Adrenal gland (tissue), 5 donors: ENCODE data around the gene NDUFAF3.

ENCODE experiments used
- POLR2A ChIP-seq, 2 donors: fragments of 450-650 bp; IDR thresholded peaks; one replicate each; pipeline ENCODE4 v1.6.1; 2017; ENCODE audit warnings: antibody characterized with exemption in 2 of 2, mild to moderate bottlenecking in 2 of 2, moderate library complexity in 1 of 2
- TF ChIP-seq, protein P1 (sequence below), 6 experiments: fragments of 450-650 bp in 4 of 6; fragments of 200-600 bp in 2 of 6; sonication (generic) in 1 of 6; IDR thresholded peaks; 1 replicate in 5 of 6; 2 replicates in 1 of 6; pipeline versions ENCODE4 v1.5.1 to v1.8.0; 2016 to 2021; ENCODE audit warnings: antibody characterized with exemption in 6 of 6, mild to moderate bottlenecking in 2 of 6, moderate library complexity in 1 of 6
- donor health status: DM: no; HTN: no; CAD: no.

DNA sequence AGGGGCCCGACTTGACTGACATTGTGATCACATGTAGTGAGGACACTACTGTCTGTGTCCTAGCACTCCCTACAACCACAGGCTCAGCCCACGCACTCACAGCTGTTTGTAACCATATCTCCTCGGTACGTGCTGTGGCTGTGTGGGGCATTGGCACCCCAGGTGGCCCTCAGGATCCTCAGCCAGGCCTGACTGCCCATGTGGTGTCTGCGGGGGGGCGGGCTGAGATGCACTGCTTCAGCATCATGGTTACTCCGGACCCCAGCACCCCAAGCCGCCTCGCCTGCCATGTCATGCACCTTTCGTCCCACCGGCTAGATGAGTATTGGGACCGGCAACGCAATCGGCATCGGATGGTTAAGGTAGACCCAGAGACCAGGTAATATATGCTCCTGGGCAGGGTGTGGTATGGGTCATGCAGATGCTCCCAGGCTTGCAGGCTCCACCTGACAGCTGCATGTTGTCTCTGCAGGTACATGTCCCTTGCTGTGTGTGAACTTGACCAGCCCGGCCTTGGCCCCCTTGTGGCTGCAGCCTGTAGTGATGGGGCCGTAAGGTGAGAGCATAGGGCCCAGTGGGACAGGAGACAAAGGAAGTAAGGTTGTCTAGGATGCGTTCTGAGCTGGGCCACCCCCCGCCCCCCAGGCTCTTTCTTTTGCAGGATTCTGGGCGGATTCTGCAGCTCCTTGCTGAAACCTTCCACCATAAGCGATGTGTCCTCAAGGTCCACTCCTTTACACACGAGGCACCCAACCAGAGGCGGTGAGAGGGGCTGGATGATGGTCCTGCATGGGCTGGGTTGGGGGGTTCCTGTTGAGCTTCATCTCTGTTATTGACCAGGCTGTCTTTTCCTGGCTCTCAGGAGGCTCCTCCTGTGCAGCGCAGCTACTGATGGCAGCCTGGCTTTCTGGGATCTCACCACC, 7.9 kb upstream of the NDUFAF3 start:
- TF ChIP-seq, protein P1, sequence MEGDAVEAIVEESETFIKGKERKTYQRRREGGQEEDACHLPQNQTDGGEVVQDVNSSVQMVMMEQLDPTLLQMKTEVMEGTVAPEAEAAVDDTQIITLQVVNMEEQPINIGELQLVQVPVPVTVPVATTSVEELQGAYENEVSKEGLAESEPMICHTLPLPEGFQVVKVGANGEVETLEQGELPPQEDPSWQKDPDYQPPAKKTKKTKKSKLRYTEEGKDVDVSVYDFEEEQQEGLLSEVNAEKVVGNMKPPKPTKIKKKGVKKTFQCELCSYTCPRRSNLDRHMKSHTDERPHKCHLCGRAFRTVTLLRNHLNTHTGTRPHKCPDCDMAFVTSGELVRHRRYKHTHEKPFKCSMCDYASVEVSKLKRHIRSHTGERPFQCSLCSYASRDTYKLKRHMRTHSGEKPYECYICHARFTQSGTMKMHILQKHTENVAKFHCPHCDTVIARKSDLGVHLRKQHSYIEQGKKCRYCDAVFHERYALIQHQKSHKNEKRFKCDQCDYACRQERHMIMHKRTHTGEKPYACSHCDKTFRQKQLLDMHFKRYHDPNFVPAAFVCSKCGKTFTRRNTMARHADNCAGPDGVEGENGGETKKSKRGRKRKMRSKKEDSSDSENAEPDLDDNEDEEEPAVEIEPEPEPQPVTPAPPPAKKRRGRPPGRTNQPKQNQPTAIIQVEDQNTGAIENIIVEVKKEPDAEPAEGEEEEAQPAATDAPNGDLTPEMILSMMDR (IDR thresholded peaks at IDR 0.05), result peak; percentile 10 to 50 (median 36)
- no peak for TF ChIP-seq POLR2A (IDR thresholded peaks at IDR 0.05)
